ENCODE measurements around the gene BNIP5.
"Not testable (repeated sequence)": the region's sequence is repeated elsewhere in the genome, so short reads cannot be mapped to it uniquely, and the experiment has no call there.

BNIP5 gene

DNA sequence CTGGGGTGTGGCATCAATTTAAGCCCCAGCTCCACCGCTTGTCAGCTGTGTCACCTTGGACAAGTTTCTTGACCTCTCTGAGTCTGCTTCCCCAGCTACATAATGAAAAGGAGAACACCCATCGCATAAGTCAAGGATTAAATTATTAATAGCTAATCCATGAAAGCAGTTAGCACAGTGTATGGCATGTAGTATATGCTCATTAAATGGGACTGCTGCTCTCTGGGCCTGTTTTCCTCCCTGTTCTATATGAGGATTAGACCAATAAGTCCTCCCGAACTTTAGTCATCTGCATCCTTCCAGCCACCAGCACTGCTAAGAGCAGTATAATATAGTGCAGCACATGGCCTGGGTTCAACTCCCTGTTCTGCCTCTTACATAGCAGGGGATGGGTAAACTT, 31.1 kb upstream of the BNIP5 start:
- no peak for DNase-seq (ENCODE audit: low spot score)

DNA sequence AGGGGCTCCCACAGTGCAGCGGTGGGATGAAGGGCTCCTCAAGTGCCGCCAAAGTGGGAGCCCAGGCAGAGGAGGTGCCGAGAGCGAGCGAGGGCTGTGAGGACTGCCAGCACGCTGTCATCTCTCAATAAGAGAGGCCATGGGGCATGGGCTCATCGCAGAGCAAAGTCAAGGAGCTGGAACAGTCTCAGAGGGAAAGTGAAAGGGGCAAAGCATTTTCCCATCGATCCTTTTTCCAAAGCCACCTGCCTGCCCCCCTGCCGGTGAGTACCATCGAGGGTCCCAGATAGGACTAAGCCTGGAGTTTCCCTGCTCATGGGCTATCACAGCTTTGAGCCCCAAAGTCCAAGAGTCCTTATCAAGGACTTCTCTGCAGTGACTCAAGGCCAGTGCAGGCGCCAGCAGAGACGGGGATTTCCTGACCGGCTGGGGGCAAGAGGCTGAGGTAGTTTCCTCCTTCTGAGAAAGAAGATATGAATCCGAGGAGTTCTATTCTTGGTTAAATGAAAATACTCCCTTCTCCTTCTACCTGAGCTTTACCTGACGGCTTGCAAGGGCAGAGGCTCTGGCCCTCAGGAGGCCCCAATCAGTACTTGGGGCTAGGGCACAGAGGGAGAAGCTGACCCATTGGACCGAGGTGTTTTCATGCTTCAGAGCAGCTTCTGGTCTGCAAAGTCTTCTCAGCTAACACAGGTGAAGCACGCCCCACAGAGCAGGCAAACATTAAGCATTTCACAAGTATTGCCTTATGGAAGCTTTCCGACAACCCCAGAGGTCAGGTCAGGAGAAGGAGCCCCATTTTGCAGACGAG, 28.2 kb upstream of the BNIP5 start:
- peak; percentile 7 for DNase-seq (ENCODE audit: low spot score)

DNA sequence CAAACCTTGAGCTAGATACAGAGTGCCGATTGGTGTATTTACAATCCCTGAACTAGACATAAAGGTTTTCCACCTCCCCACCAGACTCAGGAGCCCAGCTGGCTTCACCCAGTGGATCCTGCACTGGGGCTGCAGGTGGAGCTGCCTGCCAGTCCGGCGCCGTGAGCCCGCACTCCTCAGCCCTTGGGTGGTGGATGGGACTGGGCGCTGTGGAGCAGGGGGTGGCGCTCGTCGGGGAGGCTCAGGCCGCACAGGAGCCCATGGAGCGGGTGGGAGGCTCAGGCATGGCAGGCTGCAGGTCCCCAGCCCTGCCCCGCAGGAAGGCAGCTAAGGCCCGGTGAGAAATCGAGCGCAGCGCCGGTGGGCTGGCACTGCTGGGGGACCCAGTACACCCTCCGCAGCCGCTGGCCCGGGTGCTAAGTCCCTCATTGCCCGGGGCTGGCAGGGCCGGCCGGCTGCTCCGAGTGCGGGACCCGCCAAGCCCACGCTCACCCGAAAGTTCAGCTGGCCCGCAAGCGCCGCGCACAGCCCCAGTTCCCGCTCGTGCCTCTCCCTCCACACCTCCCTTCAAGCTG, 27.5 kb upstream of the BNIP5 start:
- DNase-seq (ENCODE audit: low spot score), result not testable (repeated sequence)

DNA sequence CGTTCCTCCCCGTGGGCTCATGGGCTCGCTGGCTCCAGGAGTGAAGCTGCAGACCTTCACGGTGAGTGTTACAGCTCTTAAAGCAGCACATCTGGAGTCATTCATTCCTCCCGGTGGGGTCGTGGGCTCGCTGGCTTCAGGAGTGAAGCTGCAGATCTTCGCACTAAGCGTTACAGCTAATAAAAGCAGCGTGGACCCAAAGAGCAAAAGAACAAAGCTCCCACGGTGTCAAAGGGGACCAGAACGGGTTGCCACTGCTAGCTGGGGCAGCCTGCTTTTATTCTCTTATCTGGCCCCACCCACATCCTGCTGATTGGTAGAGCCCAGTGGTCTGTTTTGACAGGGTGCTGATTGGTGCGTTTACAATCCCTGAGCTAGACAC, 26.7 kb upstream of the BNIP5 start:
- DNase-seq (ENCODE audit: low spot score), result not testable (repeated sequence)

DNA sequence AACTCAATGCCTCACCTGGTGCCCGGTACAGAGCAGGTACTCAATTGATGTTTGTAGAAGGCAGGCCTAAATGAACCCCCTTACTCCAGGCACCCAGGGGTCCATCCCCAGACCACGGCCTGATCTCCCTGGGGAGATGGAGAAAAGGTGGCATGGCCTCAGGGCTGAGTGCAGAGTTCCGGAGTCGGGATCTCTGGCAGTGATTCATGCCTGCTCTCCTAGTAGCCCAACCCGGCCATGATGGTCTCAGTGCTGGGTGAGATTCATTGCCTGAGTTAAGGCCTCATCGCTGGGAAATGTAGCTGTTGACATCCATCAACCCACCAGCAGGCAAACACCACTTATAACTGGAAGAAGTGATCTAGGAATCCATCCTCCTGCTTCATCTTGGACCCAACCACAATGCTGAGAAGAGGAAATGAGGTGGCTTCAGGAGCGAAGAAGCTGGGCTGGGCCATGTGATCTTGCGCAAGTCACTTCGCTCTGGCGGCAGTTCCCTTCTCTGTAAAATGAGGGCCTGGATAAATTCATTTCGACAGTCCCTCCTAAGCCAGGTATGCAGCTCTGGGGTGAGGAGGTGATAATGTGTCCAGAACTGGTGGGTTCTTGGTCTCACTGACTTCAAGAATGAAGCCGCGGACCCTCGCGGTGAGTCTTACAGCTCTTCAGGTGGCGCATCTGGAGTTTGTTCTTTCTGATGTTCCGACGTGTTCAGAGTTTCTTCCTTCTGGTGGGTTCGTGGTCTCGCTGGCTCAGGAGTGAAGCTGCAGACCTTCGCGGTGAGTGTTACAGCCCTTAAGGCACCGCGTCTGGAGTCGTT, 26.1 kb upstream of the BNIP5 start:
- no peak for DNase-seq (ENCODE audit: low spot score)

DNA sequence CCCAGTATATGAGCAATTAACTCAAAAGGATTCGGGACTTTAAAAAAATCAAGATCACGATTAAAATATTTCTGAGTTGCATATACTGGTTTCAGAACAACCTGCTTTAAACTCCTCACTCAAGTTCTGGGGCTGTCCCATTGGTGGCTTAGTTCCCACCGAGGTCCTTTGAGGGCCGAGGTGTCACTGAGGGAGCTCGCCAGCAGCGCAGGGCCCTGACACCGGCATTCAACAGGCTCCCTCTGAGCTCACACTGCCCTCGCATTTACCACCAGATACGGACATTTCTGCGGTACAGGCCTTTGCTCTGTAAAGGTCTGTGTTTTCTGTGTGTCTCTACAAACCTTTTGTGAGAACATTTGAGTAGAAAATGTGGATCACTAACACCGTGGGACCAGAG, 24.4 kb upstream of the BNIP5 start:
- no peak for DNase-seq (ENCODE audit: low spot score)

DNA sequence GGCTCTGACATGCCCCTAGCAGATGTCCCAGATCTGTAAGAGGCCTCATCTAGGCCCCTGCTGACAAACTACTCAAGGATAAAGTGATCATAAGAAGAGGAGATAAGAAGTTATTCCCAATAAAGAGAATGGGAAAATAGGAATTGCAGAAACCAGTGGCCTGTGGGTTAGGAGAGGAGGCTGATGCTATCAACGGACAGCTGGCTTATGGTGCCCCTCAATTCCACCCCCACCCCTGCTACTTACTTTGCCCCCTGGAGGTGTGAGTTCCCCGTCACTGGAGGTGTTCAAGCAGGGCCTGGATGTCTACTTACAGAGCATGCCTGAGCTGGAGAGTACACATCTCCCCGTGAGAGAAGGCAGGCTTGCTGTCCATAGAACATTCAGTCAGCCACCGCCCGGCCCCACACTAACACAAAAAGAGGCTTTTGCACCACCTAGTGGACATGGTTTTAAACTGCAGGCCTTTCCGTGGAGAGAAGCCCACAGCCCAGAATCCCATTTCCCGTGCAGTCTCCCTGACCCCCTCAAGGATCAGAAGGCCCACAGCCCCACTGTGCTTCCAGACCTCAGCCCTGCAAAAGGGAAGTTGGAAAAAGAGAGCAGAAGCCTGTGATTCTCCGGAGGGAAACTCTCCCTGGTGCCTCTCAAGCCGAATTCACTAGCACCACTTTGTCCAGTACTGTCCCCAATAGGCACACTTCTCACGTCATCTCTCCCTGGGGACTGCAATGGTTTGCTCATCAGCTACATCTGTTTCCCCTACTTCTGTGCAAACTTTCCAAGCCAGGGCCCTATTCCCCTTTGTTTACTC, 23.8 kb upstream of the BNIP5 start:
- peak; percentile 76 for DNase-seq (ENCODE audit: low spot score)

DNA sequence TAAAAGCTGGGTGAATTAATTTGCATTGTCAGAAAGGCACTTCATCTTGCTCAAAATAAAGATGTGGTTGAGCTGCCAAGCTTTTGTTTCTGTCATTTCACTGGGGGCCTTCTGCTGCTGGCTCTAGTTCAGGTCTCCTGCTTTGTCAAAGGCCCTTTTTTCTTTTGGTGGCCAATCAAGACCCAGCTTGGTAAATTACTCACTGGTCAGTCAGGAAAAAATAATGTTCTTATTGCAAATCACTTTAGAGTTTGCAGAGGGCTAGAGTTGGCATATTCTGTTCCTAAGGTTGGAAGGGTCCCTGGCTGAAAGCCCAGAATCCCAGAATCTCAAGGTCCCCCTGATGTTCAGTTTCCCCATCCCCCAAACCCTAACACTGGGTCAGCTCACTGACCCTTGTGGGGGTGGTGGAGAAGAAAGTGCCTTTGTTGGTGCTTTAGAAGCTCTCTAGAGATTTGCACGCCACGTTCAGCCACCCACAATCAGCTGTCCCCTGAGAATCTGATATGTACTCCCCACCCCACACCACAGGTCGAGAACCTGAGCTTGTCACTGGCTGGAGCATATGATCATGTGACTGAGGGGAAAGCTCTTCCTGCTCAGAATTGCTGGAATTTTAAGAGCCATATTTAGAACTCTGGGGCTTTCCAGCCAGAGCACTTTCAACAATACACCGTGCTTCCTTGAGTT, 21.7 kb upstream of the BNIP5 start:
- no peak for DNase-seq (ENCODE audit: low spot score)

DNA sequence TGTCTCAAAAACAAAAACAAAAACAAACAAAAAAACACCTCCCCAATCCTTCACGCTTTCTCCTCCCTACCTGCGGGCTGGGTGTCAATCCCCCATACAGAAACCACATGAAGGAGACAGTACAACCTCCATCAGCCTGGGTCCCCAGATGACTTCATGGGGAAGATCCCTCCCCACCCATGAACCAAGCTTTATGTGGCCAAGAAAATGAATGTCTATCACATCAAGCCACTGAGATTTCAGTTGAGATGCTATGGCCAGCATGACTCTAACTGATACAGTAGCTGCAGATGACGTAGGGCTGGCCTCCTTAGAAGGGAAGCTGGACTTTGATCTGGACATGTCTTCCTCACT, 21.2 kb upstream of the BNIP5 start:
- no peak for DNase-seq (ENCODE audit: low spot score)

DNA sequence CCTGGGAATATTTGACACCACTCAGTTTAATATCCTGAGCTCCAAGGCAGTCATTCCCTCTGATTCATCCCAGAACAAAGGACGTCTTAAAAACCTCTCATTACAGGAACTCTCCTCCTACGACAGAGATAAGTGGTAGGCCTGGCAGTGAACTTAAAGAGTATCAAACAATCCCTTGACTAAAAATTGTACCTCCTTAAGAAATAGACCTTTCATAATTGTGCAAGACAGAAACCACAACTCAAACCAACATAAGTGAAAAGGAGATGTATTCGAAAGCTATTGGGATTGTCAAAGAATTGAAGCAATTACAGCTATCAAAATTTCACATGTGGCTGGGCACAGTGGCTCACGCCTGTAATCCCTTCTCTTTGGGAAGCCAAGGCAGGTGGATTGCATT, 19.1 kb upstream of the BNIP5 start:
- DNase-seq (ENCODE audit: low spot score), result no peak

DNA sequence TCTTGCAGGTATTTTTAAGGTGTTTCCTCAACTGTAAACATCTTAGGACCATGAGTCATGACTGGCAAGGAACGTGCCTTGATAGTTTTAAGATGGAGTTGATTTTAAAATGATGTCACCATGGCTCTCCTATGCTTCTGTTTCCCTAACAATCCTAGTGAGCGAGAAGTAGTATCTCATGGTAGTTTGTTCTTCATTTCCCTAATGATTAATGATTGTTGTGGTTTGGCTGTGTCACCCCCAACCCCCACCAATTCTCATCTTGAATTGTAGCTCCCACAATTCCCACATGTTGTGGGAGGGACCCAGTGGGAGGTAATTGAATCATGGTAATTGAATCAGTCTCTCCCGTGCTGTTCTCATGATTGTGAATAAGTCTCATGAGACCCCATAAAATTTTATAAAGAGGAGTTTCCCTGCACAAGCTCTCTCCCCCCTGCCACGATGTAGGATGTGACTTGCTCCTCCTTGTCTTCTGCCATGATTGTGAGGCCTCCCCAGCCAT, 16.8 kb upstream of the BNIP5 start:
- no peak for DNase-seq (ENCODE audit: low spot score)

DNA sequence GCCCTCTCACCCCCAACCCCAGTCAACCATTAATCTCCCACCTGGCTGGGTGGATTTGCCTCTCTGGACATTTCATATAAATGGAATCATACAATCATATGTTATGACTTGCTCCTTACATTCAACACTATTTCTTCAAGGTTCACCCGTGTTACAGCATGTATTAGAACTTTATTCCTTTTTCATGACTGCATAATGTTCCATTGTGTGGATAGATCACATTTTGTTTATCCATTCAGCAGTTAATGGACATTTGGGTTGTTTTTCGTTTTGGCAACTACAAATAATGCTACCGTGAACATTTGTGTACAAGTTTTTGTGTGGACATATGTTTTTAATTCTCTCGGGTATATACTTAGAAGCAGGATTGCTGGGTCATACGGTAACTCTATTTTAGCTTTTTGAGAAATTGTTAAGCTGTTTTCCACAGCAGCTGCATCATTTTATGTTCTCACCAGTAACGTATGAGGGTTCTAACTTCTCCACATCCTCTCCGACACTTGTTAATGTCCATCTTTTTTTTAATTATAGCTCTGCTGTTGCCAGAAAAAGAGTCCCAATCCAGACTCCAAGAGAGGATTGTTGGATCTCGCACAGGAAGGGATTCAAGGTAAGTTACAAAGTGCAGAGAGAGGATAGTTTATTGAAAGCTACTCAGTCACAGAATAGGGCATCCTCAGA, 15.9 kb upstream of the BNIP5 start:
- DNase-seq (ENCODE audit: low spot score), result no peak

DNA sequence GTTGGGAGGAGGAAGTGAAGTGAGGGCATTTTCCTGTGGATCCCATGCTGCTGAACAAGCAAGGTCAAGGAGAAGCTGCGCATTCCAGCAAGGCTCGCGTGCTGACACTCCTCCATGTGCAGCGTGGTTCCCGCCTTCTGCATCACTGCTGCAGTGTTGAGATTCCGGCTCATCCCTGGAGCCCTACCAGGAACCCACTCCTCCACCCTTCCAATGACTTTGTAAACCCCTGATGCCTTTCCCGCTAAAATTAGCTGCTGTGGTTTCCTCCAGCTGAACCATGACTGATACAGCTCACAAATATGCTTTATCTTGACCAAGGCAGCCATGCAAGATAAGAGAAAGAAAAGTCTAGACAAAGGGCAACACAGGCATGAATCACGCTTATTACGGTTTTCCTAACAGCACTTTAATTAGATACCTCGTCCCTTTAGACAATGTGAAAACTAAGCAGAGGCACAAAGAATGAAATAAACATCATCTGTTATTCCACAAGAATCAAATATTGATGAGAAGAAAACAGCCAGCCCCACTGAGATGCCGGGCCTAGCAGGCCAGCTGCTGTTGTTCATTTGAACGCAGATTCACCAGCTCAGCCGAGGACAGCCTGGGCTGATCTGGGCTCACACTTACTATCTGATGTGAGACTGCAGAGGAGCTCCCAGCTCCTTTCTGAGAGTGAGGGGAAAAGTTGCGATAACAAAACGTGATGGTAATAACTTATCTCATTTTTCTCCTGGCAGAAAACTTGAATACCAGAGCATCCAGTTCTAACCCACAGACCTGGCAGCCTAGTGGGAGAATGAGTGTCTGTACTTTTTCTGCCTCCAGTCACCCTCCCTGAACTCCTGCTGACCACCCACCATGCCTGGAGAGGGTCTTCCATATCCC, 14.2 kb upstream of the BNIP5 start:
- no peak for DNase-seq (ENCODE audit: low spot score)

DNA sequence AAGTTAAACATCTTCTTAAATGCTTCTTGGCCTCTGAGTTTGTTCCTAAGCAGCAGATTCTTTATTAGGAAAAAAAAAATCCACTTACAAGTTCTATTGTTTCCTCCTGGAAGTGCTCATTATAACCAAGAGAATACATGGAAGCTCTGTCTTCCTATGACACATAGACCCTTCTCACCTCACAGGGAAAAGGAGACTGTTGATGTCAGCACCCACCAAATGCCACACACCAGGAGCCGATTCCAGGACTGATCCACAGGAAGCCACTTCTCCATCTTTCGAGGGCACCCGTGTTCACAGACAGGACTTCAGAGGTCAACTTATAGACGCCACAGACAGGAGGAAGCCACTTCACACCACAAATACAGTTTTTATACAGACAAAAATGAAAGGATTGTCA, 13.4 kb upstream of the BNIP5 start:
- DNase-seq (ENCODE audit: low spot score), result no peak

DNA sequence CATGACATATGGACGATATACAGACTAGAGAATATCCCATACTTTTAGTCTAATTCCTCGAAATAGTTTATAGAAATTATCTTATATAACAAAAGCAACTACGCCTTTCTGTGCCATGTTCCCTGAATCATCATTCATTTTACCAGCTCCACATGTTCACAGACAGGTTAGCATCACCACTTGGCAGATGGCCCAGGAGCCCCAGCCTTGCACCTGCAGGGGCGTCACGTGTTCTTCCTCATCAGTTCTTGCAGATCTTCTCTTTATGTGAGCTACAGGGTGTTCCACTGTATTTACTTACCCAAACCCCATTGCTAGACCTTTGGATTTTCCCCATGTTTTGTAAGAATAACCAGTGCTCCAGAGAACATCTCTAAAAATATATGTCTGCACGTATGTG, 12.6 kb upstream of the BNIP5 start:
- no peak for DNase-seq (ENCODE audit: low spot score)

DNA sequence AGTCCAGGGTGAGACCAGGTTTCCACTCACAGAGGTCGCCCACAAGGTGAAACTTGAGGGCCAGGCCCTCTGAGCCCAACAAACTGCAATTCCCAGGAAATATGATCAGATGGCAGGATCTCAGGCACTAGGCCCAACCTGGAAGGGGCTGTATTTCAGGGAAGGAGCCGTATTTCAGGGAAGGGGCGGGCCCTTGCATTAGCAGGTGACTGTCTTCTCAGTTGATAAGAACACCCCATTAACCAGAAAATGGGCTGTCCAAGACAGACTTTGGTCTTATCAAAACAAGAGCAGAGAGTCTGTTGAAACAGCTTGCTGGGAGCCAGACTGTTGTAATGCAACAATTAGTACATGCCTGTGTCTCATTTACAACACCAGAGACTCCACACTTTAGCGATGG, 10.9 kb upstream of the BNIP5 start:
- DNase-seq (ENCODE audit: low spot score), result no peak

DNA sequence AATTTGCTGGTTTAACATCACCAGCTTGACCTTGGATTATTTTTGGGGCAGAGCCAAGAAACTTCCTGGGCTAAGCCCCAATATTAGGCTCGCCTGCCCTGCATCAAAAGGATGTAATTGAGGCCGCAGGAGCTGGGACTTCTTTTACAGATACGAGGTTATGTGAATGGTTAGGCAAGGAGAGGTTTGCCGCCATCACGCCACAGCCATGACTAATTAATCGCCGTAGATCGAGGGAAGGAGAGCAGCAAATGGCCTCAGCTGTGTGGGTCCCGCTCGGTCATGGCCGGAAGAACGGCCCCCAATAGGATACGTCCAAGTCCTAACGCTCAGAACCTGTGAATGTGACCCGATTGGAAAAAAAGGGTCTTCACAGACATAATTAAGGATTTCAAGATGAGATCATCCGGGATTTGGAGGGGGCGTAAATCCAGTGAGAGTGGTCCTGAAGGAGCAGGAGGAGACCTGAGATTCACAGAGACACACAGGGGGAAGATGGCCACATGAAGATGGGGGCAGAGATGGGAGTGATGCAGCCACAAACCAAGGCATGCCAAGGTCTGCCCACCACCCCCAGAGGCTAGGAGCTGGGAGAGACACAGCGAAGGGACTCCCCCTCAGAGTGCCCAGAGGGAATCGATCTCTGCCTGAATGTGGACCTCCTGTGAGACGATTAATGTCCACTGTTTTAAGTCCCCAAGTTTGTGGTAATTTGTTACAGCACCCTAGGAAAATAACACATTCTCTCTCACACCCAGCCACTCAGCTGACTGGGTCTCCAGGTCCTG, 10.0 kb upstream of the BNIP5 start:
- DNase-seq (ENCODE audit: low spot score), result no peak

DNA sequence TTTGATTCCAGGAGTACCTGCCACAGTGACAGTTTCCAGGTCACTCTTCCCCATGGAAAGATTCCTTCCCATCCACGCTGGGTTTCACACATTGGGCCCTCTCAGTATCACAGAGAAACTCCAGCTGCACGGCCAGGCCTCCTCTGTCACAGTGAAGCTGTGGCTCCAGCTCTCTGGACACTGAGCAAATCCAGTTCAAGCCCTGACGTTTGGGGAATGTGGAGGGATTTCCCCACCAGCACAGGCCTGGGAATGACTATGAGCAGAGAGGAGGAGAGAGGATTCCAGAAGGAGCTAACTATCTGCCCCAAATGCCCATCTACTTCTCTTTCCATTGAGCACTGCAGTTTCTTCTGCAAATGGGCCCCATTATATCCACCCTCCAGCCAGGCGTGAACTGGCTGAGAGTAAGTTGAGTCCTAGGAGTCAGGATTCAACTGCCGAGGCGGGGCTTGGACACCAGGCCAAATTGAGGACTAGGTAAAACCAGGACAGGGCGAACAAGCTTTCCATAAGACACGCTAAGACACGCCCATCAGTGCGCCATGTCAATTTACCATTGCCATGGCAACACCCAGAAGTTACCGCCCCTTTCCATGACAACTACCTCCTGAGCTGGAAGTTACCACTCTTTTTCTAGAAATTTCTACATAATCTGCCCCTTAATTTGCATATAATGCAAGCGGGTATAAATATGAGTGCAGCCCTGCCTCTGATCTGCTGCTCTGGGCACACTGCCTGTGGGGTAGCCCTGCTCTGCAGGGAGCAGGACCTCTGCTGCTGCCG, 9.2 kb upstream of the BNIP5 start:
- DNase-seq (ENCODE audit: low spot score), result no peak

All from CD4-positive, alpha-beta T cell treated with Interleukin-2 at 100 ng/mL for 4 hours (primary cell).